ENCODE measurements around the gene GPS2. TPM values are rescaled to one million over a fixed set of nuclear protein-coding genes. Genes with fewer than 3 reads are reported as not detected.

GPS2 gene
- total RNA-seq, 4 donors from 2014 or later = 52.7 to 89.2 (median 75.6) TPM

- TF ChIP-seq CTCF (IDR thresholded peaks at IDR 0.05; ENCODE audit: low read depth) = no peak
Measured at GRCh38 chr17:7283471-7284216, 31.5 kb downstream of the GPS2 start.

GRCh38 chr17:7282752-7283321, 32.3 kb downstream of the GPS2 start:
- TF ChIP-seq CTCF (IDR thresholded peaks at IDR 0.05; ENCODE audit: low read depth) = no peak

- no peak for TF ChIP-seq CTCF (IDR thresholded peaks at IDR 0.05; ENCODE audit: low read depth)
Measured at GRCh38 chr17:7281953-7282751, 33.0 kb downstream of the GPS2 start.

DNA sequence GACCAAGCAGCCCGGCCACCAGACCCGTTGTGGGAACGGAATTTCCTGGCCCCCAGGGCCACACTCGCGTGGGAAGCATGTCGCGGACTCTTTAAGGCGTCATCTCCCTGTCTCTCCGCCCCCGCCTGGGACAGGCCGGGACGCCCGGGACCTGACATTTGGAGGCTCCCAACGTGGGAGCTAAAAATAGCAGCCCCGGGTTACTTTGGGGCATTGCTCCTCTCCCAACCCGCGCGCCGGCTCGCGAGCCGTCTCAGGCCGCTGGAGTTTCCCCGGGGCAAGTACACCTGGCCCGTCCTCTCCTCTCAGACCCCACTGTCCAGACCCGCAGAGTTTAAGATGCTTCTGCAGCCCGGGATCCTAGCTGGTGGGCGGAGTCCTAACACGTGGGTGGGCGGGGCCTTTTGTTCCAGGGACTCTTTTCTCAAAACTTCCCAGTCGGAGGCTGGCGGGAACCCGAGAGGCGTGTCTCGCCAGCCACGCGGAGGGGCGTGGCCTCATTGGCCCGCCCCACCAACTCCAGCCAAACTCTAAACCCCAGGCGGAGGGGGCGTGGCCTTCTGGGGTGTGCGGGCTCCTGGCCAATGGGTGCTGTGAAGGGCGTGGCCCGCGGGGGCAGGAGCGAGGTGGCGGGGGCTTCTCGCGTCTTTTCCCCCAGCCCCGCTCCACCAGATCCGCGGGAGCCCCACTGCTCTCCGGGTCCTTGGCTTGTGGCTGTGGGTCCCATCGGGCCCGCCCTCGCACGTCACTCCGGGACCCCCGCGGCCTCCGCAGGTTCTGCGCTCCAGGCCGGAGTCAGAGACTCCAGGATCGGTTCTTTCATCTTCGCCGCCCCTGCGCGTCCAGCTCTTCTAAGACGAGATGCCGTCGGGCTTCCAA, 33.8 kb downstream of the GPS2 start, which contains the start of gene SLC2A4:
Gene SLC2A4 (plus strand): TSS at position 645 of the 879 bp plus-strand sequence. CDS start 217 bp downstream, at position 862.
- no peak for TF ChIP-seq CTCF (IDR thresholded peaks at IDR 0.05; ENCODE audit: low read depth)

DNA sequence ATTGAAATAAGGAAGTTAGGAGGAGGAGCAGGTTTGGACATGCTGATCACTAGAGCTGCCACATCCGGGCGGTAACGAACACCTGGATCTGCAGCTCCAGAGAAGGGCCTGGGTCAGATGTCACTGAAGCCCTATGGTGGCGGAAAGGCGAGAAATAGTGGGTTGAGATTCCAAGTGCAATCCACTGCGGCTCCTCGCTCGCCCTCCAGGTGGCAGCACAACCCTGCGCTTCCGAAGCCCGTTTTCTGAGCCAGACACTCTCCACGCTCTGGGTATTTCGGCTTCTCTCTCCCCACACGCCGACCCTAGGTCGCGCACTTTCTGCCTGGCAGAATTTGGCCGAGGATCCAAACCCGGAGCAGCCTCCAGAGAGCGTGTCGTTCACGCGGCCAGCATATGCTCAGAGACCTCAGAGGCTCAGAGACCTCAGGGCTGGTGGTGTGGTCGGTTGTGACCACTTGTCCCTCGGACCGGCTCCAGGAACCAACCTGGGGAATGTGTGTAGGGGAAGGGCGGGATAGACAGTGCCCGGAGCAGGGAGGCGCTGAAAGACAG, 34.6 kb downstream of the GPS2 start:
- TF ChIP-seq CTCF (IDR thresholded peaks at IDR 0.05; ENCODE audit: low read depth) = no peak

GRCh38 chr17:7279448-7279847, 35.7 kb downstream of the GPS2 start:
- TF ChIP-seq CTCF (IDR thresholded peaks at IDR 0.05; ENCODE audit: low read depth) = no peak
